Omental fat pad (tissue), 4 donors: ENCODE measurements around the gene ACTR1A. TPM values are rescaled to one million over a fixed set of nuclear protein-coding genes. Genes with fewer than 3 reads are reported as not detected.

Experiments used
- ATAC-seq: fragments of 150-250 bp; one replicate; pipeline ENCODE4 v1.9.1; 2016; ENCODE audit warnings: mild to moderate bottlenecking, moderate library complexity; ENCODE audit not compliant: low FRiP score
- DNase-seq: peaks from one replicate; pipeline ENCODE4 v3.0.0-alpha.2; 2019; ENCODE audit warnings: low spot score
- CTCF ChIP-seq, 3 donors: fragments of 450-650 bp; IDR thresholded peaks; one replicate each; pipeline ENCODE4 v1.5.1; 2016 to 2017; ENCODE audit warnings: antibody characterized with exemption in 3 of 3, mild to moderate bottlenecking in 3 of 3, moderate library complexity in 2 of 3
- total RNA-seq, 4 donors: library from RNA; depleted of rRNA; stranded (reverse); fragments of >200 nt; gene quantifications; one replicate each; pipeline ENCODE4 v1.1.0, GENCODE V29; 2016

ACTR1A gene
- total RNA-seq, 4 donors from 2014 or later: 81.8 to 117 (median 113) TPM

- no peak for TF ChIP-seq CTCF (IDR thresholded peaks at IDR 0.05)
- DNase-seq (no peak), ATAC-seq (no peak)
Observed at GRCh38 chr10:102499356-102499755, 3.2 kb downstream of the ACTR1A start.

- ATAC-seq (no peak), DNase-seq (no peak)
- no peak for TF ChIP-seq CTCF (IDR thresholded peaks at IDR 0.05)
Observed at GRCh38 chr10:102497545-102497944, 5.0 kb downstream of the ACTR1A start.

GRCh38 chr10:102493771-102494170 lies 8.7 kb downstream of the ACTR1A start:
- DNase-seq: no peak
- no peak for TF ChIP-seq CTCF (IDR thresholded peaks at IDR 0.05)
- no peak for ATAC-seq

- TF ChIP-seq CTCF (IDR thresholded peaks at IDR 0.05): no peak
- ATAC-seq: peak; percentile 88
- DNase-seq: no peak
Observed at GRCh38 chr10:102492983-102493382, 9.5 kb downstream of the ACTR1A start.

- ATAC-seq: no peak
- DNase-seq: no peak
- TF ChIP-seq CTCF (IDR thresholded peaks at IDR 0.05): no peak
Observed at GRCh38 chr10:102492344-102492939, 10.1 kb downstream of the ACTR1A start.

- DNase-seq: no peak
- no peak for ATAC-seq
- TF ChIP-seq CTCF (IDR thresholded peaks at IDR 0.05): no peak
Observed at GRCh38 chr10:102491136-102491535, 11.4 kb downstream of the ACTR1A start.

- ATAC-seq (no peak), DNase-seq (no peak)
- TF ChIP-seq CTCF (IDR thresholded peaks at IDR 0.05): no peak
Observed at GRCh38 chr10:102485093-102485784, 17.3 kb downstream of the ACTR1A start.
